GM12891 (cell line): ENCODE results near the gene B3GNT7.

Experiments used
- POLR2A ChIP-seq: IDR thresholded peaks from 2 replicates; pipeline ENCODE4 v1.6.1; 2011; ENCODE audit warnings: low read depth, low read length, control low read depth
- POLR2AphosphoS5 ChIP-seq: IDR thresholded peaks from 2 replicates; pipeline ENCODE4 v1.6.1; 2011; ENCODE audit warnings: low read depth, low read length, control low read depth
- POU2F2 ChIP-seq: IDR thresholded peaks from 2 replicates; pipeline ENCODE4 v1.6.1; 2011; ENCODE audit warnings: low read depth, mild to moderate bottlenecking, control low read depth, low read length, moderate library complexity
- TAF1 ChIP-seq: IDR thresholded peaks from 2 replicates; pipeline ENCODE4 v1.6.1; 2011; ENCODE audit warnings: low read depth, low read length, control low read depth

- TF ChIP-seq POLR2A (no peak), POLR2AphosphoS5 (no peak), TAF1 (no peak), POU2F2 (no peak)
Measured at GRCh38 chr2:231370429-231370748, 25.1 kb upstream of the B3GNT7 start.
